ENCODE data around the gene SPDYE1. TPM values are rescaled to one million over a fixed set of nuclear protein-coding genes. Genes with fewer than 3 reads are reported as not detected.
A peak's percentile ranks its signal among the peaks of the same experiment; 100 is the strongest.
"Not testable (repeated sequence)": the region's sequence is repeated elsewhere in the genome, so short reads cannot be mapped to it uniquely, and the experiment has no call there.

SPDYE1 gene
- total RNA-seq, 4 donors from 2014 or later = not detected

DNA sequence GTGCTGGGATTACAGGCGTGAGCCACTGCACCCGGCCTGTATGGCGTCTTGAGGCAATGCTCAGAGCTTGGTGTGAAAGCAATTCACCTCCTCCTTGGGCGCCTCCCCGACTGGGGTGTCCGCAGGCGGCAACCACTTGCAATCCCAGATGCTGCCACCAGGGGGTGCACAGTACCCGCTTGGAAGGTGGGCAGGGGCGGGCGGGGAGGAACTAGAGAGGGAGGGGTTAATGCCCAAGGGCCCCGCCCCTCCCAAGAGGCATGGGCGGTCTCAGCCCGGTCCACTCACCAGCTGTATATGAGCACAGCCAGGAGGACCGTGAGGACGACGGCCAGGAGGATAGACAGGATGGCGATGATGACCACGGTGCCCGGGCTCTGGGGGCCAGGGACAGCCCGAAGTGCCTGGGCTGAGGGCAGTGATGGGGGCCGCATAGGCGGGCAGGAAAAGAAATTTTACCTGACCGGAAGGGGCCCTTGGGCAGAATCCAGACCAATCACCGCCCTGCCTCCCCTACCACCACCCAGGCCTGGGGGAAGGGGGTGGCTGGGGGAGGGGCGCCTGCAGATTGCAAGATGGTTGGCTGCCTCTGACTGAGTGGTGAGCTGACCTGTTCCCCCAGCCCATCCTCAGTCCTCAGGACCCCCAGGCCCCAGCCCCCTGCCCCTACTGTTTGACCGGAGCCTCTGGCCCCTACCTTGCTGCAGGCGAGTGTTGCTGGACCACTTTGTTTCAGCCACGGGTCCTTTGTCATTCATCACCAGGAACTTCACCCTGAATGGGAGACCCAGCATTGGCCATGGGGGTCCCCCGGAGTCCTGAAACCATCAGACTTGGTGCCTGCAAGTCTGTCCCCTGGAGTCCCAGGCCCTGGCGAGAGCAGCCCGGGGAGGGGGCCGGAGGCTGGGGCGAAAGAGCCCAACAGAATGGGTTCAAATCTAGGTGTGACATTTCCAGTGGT lies 11.5 kb upstream of the SPDYE1 start:
- intact Hi-C loops (cut with DNase I; ENCODE audit: low total_unique reads); H3K27me3 ChIP-seq; H3K4me3 ChIP-seq; H3K36me3 ChIP-seq; H3K9me3 ChIP-seq; H3K4me1 ChIP-seq: not testable (repeated sequence)
- DNase-seq = peak; percentile 50 to 71
- H3K27ac ChIP-seq = peak overlapping the region; percentile 35 to 45
- TF ChIP-seq, protein P1, sequence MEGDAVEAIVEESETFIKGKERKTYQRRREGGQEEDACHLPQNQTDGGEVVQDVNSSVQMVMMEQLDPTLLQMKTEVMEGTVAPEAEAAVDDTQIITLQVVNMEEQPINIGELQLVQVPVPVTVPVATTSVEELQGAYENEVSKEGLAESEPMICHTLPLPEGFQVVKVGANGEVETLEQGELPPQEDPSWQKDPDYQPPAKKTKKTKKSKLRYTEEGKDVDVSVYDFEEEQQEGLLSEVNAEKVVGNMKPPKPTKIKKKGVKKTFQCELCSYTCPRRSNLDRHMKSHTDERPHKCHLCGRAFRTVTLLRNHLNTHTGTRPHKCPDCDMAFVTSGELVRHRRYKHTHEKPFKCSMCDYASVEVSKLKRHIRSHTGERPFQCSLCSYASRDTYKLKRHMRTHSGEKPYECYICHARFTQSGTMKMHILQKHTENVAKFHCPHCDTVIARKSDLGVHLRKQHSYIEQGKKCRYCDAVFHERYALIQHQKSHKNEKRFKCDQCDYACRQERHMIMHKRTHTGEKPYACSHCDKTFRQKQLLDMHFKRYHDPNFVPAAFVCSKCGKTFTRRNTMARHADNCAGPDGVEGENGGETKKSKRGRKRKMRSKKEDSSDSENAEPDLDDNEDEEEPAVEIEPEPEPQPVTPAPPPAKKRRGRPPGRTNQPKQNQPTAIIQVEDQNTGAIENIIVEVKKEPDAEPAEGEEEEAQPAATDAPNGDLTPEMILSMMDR (IDR thresholded peaks at IDR 0.05) = peak in 3 of 4 experiments; percentile 33 to 78 (median 42)

DNA sequence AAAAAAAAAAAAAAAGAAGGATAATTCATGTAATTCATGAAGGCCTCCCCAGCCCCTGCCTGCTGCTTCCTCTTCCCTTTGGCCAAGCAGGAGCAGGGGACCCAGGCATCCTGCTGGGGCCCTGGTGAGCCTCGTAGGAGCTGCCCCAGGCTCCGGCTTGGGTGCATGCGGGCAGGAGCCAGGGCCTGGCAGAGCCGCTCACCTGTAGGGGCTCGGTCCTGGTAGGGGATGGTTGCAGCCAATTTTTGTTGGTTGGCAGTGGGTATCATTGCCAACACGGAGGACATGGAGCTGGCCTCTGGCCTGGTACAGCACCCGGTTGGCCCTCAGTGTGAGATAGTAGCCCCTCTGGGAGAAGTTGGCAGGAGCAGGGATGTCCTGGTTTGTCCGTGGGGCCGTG lies 10.2 kb upstream of the SPDYE1 start:
- DNase-seq; intact Hi-C loops (cut with DNase I; ENCODE audit: low total_unique reads); H3K4me1 ChIP-seq; H3K9me3 ChIP-seq; H3K27ac ChIP-seq; H3K36me3 ChIP-seq; H3K27me3 ChIP-seq; H3K4me3 ChIP-seq: not testable (repeated sequence)

- H3K36me3 ChIP-seq = not testable (repeated sequence)
Observed at GRCh38 chr7:43990011-43990585, 7.6 kb upstream of the SPDYE1 start.

GRCh38 chr7:43990829-43991228 lies 6.9 kb upstream of the SPDYE1 start:
- H3K9me3 ChIP-seq; H3K4me1 ChIP-seq; intact Hi-C loops (cut with DNase I; ENCODE audit: low total_unique reads); H3K27ac ChIP-seq; H3K36me3 ChIP-seq; DNase-seq; H3K4me3 ChIP-seq; H3K27me3 ChIP-seq: not testable (repeated sequence)

More at GRCh38 chr7:43990011-43990585, 7.6 kb upstream of the SPDYE1 start:
- H3K9me3 ChIP-seq; H3K27ac ChIP-seq; H3K27me3 ChIP-seq; H3K4me1 ChIP-seq; H3K4me3 ChIP-seq; intact Hi-C loops (cut with DNase I; ENCODE audit: low total_unique reads); DNase-seq: not testable (repeated sequence)

DNA sequence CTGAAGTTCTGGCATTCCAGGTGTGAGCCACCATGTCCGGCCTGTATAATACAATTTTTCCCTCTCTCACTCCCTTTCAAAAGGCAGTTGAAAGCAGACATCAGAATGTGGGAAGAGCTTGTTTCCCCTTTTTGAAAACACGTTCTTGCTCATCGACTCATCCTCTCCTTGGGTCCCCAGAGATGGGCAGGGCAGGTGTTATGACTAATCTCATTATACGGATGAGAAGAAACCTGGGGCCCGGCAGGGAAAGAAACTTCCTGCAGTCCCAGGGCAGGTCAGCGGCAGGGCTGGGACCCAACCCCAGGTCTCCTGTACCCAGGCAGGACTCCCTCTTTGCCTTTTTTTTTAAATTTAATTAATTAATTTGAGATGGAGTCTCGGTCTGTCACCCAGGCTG lies 4.8 kb upstream of the SPDYE1 start:
- H3K4me3 ChIP-seq; H3K36me3 ChIP-seq; intact Hi-C loops (cut with DNase I; ENCODE audit: low total_unique reads); H3K27me3 ChIP-seq; H3K4me1 ChIP-seq; DNase-seq; H3K27ac ChIP-seq; H3K9me3 ChIP-seq: not testable (repeated sequence)

DNA sequence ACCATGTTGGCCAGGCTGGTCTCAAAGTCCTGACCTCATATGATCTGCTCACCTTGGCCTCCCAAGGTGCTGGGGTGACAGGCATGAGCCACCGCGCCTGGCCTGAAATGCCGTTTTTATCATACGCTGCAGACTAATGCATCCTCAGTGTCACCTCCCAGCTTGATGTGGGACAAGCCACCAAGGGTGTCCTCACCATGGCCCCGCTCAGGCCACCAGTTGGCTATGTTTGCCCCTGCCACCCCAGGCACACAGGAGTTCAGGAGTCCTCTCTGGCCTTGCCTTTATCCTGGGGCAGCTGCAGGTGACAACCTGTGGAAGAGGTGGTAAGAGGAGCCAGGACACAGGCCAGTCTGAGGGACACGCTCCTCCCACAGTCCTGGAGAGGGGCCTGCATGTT lies 3.0 kb upstream of the SPDYE1 start:
- H3K36me3 ChIP-seq; H3K27me3 ChIP-seq; H3K9me3 ChIP-seq; H3K4me3 ChIP-seq; intact Hi-C loops (cut with DNase I; ENCODE audit: low total_unique reads); H3K27ac ChIP-seq; DNase-seq; H3K4me1 ChIP-seq: not testable (repeated sequence)

DNA sequence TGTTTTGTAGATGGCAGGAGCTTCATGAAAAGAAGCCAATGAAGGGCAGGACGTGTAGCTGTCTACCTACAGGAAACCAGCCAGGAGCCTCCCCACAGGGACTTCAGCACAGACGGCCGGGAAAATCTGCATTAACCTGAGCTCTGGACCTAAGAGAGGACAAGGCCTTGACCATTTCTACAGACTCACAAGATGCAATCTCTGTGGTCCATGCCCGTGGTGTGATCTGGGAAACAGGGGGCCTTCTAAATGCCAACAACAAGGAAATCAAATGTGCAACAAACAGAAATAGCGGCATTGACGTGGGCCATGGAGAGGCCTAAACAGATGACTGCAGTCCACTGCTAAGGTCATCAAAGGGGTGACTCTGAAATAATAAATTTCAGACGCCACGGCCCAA lies 14.4 kb downstream of the SPDYE1 start:
- intact Hi-C loops (cut with DNase I; ENCODE audit: low total_unique reads); H3K9me3 ChIP-seq; H3K4me1 ChIP-seq; H3K36me3 ChIP-seq; H3K4me3 ChIP-seq; H3K27me3 ChIP-seq; H3K27ac ChIP-seq; DNase-seq: not testable (repeated sequence)

DNA sequence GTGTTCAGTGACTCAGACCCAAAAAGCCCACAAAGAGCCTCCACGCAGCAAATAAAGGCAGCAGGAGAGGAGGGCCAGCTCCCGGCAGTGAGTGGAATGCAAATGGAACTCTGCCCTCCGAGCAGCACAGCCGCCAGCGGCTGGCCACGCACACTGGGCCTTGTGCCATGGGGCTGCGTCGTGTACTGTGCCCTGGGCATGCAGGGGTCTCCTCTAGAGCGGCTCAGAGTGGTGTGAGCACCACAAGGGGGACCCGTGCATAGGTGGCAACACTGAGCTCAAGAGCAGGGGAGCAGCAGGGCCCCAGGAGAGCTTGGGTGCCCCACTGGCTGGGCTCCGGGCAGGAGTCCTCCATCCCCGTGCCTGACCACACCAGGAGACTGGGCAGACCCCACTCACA lies 17.4 kb downstream of the SPDYE1 start:
- DNase-seq; H3K36me3 ChIP-seq; intact Hi-C loops (cut with DNase I; ENCODE audit: low total_unique reads); H3K9me3 ChIP-seq; H3K27ac ChIP-seq; H3K27me3 ChIP-seq; H3K4me3 ChIP-seq; H3K4me1 ChIP-seq: not testable (repeated sequence)

Measured in uterus (tissue), 4 donors.